Parathyroid adenoma (tissue), 2 donors: ENCODE data around the gene NPAS3.

Experiments used
- H2AFZ ChIP-seq: fragments of 300-600 bp; sonication (generic); one replicate; pipeline ENCODE4 v1.7.0; 2017; ENCODE audit warnings: antibody characterized with exemption, mild to moderate bottlenecking
- H3K27ac ChIP-seq: fragments of 300-600 bp; sonication (generic); one replicate; pipeline ENCODE4 v1.7.0; 2017
- H3K27me3 ChIP-seq: fragments of 300-600 bp; sonication (generic); one replicate; pipeline ENCODE4 v1.7.0; 2017; ENCODE audit warnings: low read length; ENCODE audit not compliant: control insufficient read depth, insufficient read depth
- H3K36me3 ChIP-seq: fragments of 300-600 bp; sonication (generic); one replicate; pipeline ENCODE4 v1.7.0; 2017; ENCODE audit warnings: low read length; ENCODE audit not compliant: control insufficient read depth, insufficient read depth
- H3K4me1 ChIP-seq: fragments of 300-600 bp; sonication (generic); one replicate; pipeline ENCODE4 v1.7.0; 2017; ENCODE audit warnings: control low read depth
- H3K4me2 ChIP-seq: fragments of 300-600 bp; sonication (generic); one replicate; pipeline ENCODE4 v1.7.0; 2017; ENCODE audit warnings: low read length
- H3K4me3 ChIP-seq: fragments of 300-600 bp; sonication (generic); one replicate; pipeline ENCODE4 v1.7.0; 2017; ENCODE audit warnings: low read depth, low read length
- H3K79me2 ChIP-seq: fragments of 300-600 bp; sonication (generic); one replicate; pipeline ENCODE4 v1.7.0; 2017; ENCODE audit warnings: control low read depth
- H3K9ac ChIP-seq: fragments of 300-600 bp; sonication (generic); one replicate; pipeline ENCODE4 v1.7.0; 2017; ENCODE audit warnings: mild to moderate bottlenecking
- H3K9me3 ChIP-seq: fragments of 300-600 bp; sonication (generic); one replicate; pipeline ENCODE4 v1.7.0; 2017; ENCODE audit warnings: low read length; ENCODE audit not compliant: control insufficient read depth
- CTCF ChIP-seq: fragments of 300-600 bp; sonication (generic); IDR thresholded peaks from one replicate; pipeline ENCODE4 v1.7.0; 2017; ENCODE audit warnings: antibody characterized with exemption, mild to moderate bottlenecking
- donor health status: primary hyperparathyroidism.

Gene NPAS3

DNA sequence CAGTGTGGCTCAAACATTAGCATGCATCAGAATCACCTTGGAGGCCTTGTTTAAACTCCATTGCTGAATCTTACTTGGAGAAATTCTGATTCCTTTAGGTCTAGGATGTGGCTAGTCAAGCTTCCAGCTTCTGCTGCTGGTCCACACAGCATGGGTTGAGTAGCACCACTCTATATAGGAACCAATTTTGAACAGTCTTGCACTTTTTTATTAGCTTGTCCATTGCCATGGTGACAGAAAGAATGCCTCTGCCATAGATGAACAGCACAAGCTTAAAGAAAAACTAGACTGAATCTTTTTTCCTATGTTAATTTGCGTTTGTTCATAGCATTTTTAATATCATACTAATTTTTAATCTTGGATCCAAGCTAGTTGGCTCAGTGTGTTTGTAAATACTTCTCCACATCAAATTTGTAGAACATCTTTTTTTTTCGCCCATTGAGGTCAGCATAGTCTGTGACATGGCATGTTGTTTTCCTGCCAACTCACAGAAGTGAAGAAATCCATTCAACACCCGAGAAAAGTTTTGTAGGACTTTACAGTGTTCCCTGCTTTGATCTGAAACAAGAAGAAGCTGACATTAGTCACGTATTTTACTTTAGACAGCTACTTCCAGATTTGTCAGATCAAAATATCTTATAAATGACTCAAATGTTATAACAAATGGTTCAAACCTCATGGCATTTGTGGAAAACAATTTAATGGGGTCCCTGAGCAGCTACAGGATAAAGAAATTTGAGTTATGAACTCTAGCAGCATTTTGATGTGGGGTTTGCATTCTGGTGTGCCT, 573.4 kb downstream of the NPAS3 start:
- no peaks in the 10 kb centered on the region for H3K9me3 ChIP-seq
- H3K4me3 ChIP-seq = no peak overlapping the region
- no peaks in the 10 kb centered on the region for H3K4me1 ChIP-seq
- H3K9ac ChIP-seq = no peak overlapping the region
- H3K4me2 ChIP-seq = no peak overlapping the region
- H3K27me3 ChIP-seq = no peaks in the 10 kb centered on the region
- no peak for TF ChIP-seq CTCF
- H3K27ac ChIP-seq = no peak overlapping the region
- H3K79me2 ChIP-seq = no peaks in the 10 kb centered on the region
- no peaks in the 10 kb centered on the region for H3K36me3 ChIP-seq
- H2AFZ ChIP-seq = no peak overlapping the region

DNA sequence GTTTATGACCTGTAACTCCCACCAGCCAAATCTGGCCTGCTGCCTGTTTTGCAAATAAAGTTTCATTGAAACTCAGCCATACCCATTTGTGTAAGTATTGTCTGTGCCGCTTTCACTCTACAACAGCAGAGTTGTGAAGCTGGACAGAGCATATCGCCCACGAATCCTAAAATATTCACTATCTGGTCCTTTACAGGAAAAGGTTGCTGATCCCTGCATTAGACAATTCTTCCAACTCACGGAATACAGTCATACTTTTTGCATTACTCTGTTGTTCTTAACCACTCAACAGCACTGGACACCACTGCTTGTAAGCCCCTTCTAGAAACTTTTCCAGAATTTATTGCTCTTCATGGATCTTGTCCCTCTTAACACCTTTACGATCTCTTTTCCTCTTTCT, 576.8 kb downstream of the NPAS3 start:
- Histone ChIP-seq H3K4me1 (no peaks in the 10 kb centered on the region), H3K9me3 (no peaks in the 10 kb centered on the region), H3K4me2 (no peak overlapping the region), H2AFZ (no peak overlapping the region), H3K79me2 (no peaks in the 10 kb centered on the region), H3K4me3 (no peak overlapping the region), H3K27me3 (no peaks in the 10 kb centered on the region), H3K27ac (no peak overlapping the region), H3K9ac (no peak overlapping the region), H3K36me3 (no peaks in the 10 kb centered on the region)
- no peak for TF ChIP-seq CTCF

DNA sequence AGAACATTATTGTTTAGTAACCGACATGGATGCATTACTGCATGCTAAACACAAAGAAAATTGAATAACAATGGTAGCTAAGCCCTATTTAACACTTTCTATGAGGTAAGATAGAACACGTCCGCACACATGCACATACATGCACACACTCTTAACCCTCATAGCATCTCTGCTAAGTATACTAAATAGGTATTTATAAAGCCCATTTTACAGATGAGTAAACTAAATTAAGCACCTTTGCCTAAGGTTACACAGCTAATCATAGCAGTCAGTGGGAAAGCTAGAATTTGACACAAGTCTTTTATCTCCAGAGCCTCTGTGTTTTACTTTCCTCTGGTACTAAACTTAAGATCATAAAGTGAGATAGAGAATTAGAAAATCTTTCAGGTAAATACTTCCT, 577.2 kb downstream of the NPAS3 start:
- no peaks in the 10 kb centered on the region for H3K27me3 ChIP-seq
- no peaks in the 10 kb centered on the region for H3K4me1 ChIP-seq
- H3K27ac ChIP-seq = no peak overlapping the region
- no peaks in the 10 kb centered on the region for H3K9me3 ChIP-seq
- no peak for TF ChIP-seq CTCF
- H3K9ac ChIP-seq = no peak overlapping the region
- H2AFZ ChIP-seq = no peak overlapping the region
- no peak overlapping the region for H3K4me3 ChIP-seq
- H3K79me2 ChIP-seq = no peaks in the 10 kb centered on the region
- no peak overlapping the region for H3K4me2 ChIP-seq
- H3K36me3 ChIP-seq = no peaks in the 10 kb centered on the region

GRCh38 chr14:33516898-33517436, 578.3 kb downstream of the NPAS3 start:
- Histone ChIP-seq H3K9ac (no peak overlapping the region), H2AFZ (no peak overlapping the region), H3K4me3 (no peak overlapping the region), H3K27me3 (no peaks in the 10 kb centered on the region), H3K4me2 (no peak overlapping the region), H3K36me3 (no peaks in the 10 kb centered on the region), H3K4me1 (no peaks in the 10 kb centered on the region), H3K9me3 (no peaks in the 10 kb centered on the region), H3K79me2 (no peaks in the 10 kb centered on the region), H3K27ac (no peak overlapping the region)
- TF ChIP-seq CTCF = no peak

DNA sequence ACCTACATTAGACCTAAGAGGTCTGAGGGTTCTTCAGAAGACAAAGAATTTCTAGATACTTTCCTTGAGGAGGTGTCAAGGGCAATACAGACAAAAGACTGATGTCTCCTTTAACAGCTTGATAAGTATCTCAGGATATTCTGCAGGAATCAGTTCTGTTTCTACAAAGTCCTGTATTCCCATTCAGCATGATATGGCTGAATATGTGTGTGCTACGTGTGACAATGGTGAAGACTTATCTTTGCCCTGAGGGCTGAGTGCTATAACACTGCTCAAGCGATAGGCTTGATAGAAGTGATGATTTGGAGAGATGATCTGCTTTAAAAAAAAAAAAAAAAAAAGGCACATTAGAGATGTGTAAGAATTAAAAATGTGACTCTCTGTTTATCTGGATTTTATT, 582.5 kb downstream of the NPAS3 start:
- Histone ChIP-seq H2AFZ (no peak overlapping the region), H3K36me3 (no peaks in the 10 kb centered on the region), H3K27me3 (no peaks in the 10 kb centered on the region), H3K79me2 (no peaks in the 10 kb centered on the region), H3K9me3 (no peaks in the 10 kb centered on the region), H3K9ac (no peak overlapping the region), H3K27ac (no peak overlapping the region), H3K4me3 (no peak overlapping the region), H3K4me2 (no peak overlapping the region), H3K4me1 (no peaks in the 10 kb centered on the region)
- no peak for TF ChIP-seq CTCF
